ENCODE results near the gene LRRC73. TPM values are rescaled to one million over a fixed set of nuclear protein-coding genes. Genes with fewer than 3 reads are reported as not detected.
"Not testable (repeated sequence)": the region's sequence is repeated elsewhere in the genome, so short reads cannot be mapped to it uniquely, and the experiment has no call there.

The LRRC73 gene
- total RNA-seq, 1 donor from 2014 or later: not detected

DNA sequence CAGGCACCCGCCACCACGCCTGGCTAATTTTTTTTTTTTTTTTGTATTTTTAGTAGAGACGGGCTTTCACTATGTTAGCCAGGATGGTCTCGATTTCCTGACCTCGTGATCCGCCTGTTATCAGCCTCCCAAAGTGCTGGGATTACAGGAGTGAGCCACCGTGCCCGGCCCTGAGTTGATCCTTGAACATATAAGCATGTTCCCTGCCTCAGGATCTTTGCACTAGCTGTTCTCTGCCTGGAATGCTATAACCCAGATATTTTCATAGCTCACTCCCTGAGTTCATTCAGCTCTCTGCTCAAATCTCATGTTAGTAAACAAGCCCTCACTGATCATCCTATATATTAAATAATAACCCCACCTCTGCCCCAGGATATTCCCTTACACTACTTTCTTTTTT lies 45.8 kb downstream of the LRRC73 start:
- DNase-seq (ENCODE audit: low spot score): no peak

DNA sequence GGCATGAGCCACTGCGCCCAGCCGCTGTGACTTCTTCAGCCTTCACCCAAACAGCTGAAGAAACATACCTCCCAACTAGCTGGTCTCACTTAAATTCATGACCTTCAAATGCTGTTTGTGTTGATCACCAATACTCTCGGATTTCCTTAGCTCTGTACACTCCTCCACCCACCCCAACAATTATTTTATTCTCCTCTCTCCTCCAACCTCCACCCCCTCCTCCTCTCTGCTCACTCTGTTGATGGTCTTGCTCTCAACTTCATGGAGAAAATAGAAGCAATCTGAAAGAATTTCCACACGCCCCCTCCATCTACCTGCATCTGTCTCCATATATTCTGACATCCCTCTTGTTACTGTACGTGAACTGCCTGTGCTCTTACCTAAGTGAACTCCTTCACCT lies 48.2 kb downstream of the LRRC73 start:
- no peak for DNase-seq (ENCODE audit: low spot score)

DNA sequence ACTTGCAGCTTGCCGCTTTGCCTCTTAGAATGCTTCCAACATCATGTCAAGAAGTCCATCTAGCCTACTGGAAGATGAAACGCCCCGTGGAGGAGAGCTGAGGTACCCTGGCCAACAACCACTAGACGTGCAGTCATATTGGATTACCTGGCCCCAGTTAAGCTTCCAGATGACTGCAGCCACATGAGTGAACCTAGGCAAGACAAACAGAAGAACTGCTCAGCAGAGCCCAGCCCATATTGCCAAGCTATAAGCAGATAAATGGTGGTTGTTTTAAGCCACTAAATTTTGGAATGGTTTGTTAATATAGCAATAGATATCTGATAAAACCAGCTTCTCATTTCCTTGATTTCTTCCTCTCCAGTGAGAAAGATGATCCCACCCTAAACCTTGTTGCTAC lies 50.1 kb downstream of the LRRC73 start:
- DNase-seq (ENCODE audit: low spot score): no peak

DNA sequence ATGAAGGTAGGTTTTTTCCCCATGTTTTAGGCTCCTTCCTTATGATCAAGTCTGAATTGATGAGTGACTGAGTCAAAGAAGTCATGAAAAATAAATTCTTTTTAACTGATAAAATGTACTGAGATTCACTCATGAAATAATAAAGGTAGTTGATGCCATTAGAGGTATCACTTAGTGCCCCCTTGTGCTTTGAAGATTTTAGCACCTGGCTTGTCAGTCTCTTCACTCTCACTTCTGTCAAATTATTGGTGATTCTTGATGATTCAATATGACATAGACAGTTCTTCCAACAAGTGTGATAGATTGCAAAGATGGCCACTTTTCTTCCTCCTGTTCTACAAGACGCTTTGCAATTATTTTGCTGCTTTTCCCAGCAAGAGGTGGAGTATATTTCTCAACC lies 50.6 kb downstream of the LRRC73 start:
- no peak for DNase-seq (ENCODE audit: low spot score)

DNA sequence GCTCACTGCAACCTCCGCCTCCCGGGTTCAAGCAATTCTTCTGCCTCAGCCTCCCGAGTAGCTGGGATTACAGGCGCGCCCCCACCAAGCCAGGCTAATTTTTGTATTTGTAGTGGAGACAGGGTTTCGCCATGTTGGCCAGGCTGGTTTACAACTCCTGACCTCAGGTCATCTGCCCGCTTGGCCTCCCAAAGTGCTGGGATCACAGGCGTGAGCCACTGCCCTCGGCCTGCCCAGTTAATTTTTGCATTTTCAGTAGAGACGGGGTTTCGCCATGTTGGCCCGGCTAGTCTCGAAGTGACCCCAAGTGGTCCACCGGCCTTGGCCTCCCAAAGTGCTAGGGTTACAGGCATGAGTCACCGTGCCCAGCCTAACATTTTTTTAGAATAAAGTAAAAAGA lies 52.0 kb downstream of the LRRC73 start:
- DNase-seq (ENCODE audit: low spot score): not testable (repeated sequence)

DNA sequence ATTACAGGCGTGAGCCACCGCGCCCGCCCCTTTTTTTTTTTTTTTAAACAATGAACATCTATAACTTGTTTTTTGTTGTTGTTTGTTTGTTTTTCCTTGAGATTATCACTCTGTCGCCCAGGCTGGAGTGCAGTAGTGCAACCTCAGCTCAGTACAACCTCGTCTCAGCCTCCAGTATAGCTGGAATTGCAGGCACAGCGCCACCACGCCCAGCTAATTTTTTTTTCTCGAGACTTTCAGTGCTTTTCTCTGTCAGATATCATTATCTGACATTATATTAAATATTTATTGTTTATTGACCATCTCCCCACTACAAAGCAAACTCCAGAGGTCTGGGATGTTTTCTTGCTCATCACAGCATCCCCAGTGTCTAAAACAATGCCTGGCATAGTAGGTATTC lies 52.5 kb downstream of the LRRC73 start:
- no peak for DNase-seq (ENCODE audit: low spot score)

Other genes with a start within 250 kb of the LRRC73 start
- gene SLC22A7, start 212.1 kb downstream of the LRRC73 start, total RNA-seq (ENCODE audit: insufficient read depth, low replicate concordance): not detected
- gene CRIP3, start 201.5 kb downstream of the LRRC73 start, total RNA-seq (ENCODE audit: insufficient read depth, low replicate concordance): 5.5 TPM
- gene ZNF318, start 140.7 kb downstream of the LRRC73 start, total RNA-seq (ENCODE audit: insufficient read depth, low replicate concordance): 7.7 TPM
- 10.6 TPM for gene ABCC10, start 82.8 kb downstream of the LRRC73 start, total RNA-seq (ENCODE audit: insufficient read depth, low replicate concordance)
- gene DLK2, start 54.8 kb downstream of the LRRC73 start, total RNA-seq (ENCODE audit: insufficient read depth, low replicate concordance): 4.8 TPM
- gene TJAP1, start 32.8 kb downstream of the LRRC73 start, total RNA-seq (ENCODE audit: insufficient read depth, low replicate concordance): 17.6 TPM
- 57.3 TPM for gene YIPF3, start 6.6 kb upstream of the LRRC73 start, total RNA-seq (ENCODE audit: insufficient read depth, low replicate concordance)
- 20.2 TPM for gene POLR1C, start 6.7 kb upstream of the LRRC73 start, total RNA-seq (ENCODE audit: insufficient read depth, low replicate concordance)
- gene XPO5, start 65.7 kb upstream of the LRRC73 start, total RNA-seq (ENCODE audit: insufficient read depth, low replicate concordance): 15.9 TPM
- gene POLH, start 65.8 kb upstream of the LRRC73 start, total RNA-seq (ENCODE audit: insufficient read depth, low replicate concordance): 19.3 TPM
- gene GTPBP2, start 118.9 kb upstream of the LRRC73 start, total RNA-seq (ENCODE audit: insufficient read depth, low replicate concordance): 19.3 TPM
- 17.3 TPM for gene MAD2L1BP, start 125.5 kb upstream of the LRRC73 start, total RNA-seq (ENCODE audit: insufficient read depth, low replicate concordance)
- gene RSPH9, start 134.7 kb upstream of the LRRC73 start, total RNA-seq (ENCODE audit: insufficient read depth, low replicate concordance): 0.48 TPM
- 23.1 TPM for gene MRPS18A, start 177.4 kb upstream of the LRRC73 start, total RNA-seq (ENCODE audit: insufficient read depth, low replicate concordance)

Measured in umbilical cord (tissue), 2 donors.